Measurements from ENCODE around the gene CAMK1D. TPM values are rescaled to one million over a fixed set of nuclear protein-coding genes. Genes with fewer than 3 reads are reported as not detected.

The CAMK1D gene
- total and polyA plus RNA-seq, 8 donors, result 4.4 to 10.8 (median 4.8) TPM

DNA sequence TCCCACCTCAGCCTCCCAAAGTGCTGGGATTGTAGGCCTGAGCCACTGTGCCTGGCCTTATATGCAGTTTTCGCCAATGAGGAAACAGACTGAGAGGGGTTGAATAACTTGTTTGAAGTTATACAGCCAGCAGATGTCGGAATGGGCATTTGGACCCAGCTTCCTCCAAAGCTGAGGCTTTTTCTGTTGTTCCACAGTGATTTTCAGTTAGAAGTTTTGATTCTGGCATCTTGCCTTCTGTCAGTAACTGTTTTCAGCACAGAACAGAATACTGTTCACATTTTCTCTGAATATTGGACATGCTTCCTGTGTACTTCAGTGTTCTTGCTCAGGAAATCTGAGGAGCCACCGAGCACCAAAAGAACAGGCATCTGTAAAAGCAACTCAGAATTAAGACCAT, 287.2 kb downstream of the CAMK1D start:
- Histone ChIP-seq H3K27ac (no peak overlapping the region), H3K4me1 (no peaks in the 10 kb centered on the region), H3K36me3 (no peaks in the 10 kb centered on the region), H3K4me3 (no peak overlapping the region), H3K27me3 (no peaks in the 10 kb centered on the region), H3K9me3 (no peaks in the 10 kb centered on the region)
- intact Hi-C loops (cut with DNase I), result no loop called here
- no peak for TF ChIP-seq CTCF (IDR thresholded peaks at IDR 0.05)
- DNase-seq, result no peak
- no peak for ATAC-seq

GRCh38 chr10:12637649-12638048, 288.3 kb downstream of the CAMK1D start:
- Histone ChIP-seq H3K4me3 (no peak overlapping the region), H3K36me3 (no peaks in the 10 kb centered on the region), H3K27me3 (no peaks in the 10 kb centered on the region), H3K4me1 (no peaks in the 10 kb centered on the region), H3K27ac (no peak overlapping the region), H3K9me3 (no peaks in the 10 kb centered on the region)
- intact Hi-C loops (cut with DNase I), result no loop called here
- TF ChIP-seq CTCF (IDR thresholded peaks at IDR 0.05), result no peak
- DNase-seq (no peak), ATAC-seq (no peak)

- peaks cover 0 to under 1% of the 10 kb centered on the region in 2 donors for H3K27me3 ChIP-seq
- no peak overlapping the region for H3K27ac ChIP-seq
- TF ChIP-seq CTCF (IDR thresholded peaks at IDR 0.05), result no peak
- DNase-seq (no peak), ATAC-seq (no peak)
- H3K9me3 ChIP-seq, result no peaks in the 10 kb centered on the region
- H3K4me1 ChIP-seq, result no peaks in the 10 kb centered on the region
- intact Hi-C loops (cut with DNase I), result no loop called here
- no peak overlapping the region for H3K4me3 ChIP-seq
- H3K36me3 ChIP-seq, result no peaks in the 10 kb centered on the region
Observed at GRCh38 chr10:12638103-12638502, 288.8 kb downstream of the CAMK1D start.

- no peak for TF ChIP-seq CTCF (IDR thresholded peaks at IDR 0.05)
- ATAC-seq (no peak), DNase-seq (no peak)
- no peaks in the 10 kb centered on the region for H3K4me1 ChIP-seq
- no peak overlapping the region for H3K27ac ChIP-seq
- H3K27me3 ChIP-seq, result peaks cover 0 to 6% of the 10 kb centered on the region in 2 donors
- intact Hi-C loops (cut with DNase I), result no loop called here
- no peaks in the 10 kb centered on the region for H3K36me3 ChIP-seq
- H3K9me3 ChIP-seq, result no peaks in the 10 kb centered on the region
- H3K4me3 ChIP-seq, result no peak overlapping the region
Observed at GRCh38 chr10:12638781-12639180, 289.4 kb downstream of the CAMK1D start.

DNA sequence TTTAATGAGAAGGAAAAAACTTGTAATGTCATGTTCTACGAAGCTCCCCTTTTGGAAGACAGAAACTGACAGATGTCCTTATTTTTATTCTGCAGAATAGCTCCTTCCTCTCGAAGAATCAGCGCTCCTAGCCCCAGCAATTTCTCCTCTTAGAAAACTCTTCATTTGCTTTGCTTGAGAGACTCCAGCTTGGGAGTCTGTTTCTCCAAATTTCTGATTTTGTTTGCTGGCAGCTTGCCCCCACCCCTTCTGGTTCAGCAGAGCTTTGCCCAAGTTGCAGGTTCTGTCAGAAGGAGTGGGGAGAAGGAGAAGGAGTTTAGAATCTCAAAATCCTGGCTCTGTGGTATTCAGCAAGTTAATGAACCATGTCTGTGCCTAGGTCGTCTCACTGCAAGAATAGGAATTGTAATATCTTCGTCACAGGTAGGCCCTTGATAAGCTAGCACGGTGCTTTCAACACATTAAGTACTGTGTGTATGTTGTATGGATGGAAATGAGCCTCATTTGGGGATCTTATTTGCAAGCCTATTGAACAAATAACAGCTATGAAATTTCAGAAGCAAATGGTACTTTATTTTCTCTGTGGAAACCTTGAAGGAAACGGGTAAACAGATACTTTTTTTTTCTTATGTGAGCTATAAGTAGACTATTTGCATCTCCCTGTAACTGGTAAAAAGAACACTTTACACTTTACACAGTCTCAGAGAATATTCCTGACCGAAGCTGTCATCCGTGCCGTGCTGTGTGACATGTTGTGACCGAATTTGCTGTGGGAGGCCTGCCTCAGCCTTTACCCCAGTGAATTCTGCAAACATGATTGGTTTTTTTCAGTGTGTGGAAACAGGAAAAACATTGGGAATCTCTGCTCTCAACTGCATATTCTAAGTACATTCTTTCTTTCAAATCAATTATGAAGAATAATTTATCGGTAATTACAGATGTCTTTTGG, 290.9 kb downstream of the CAMK1D start:
- Histone ChIP-seq H3K27me3 (peaks cover 0 to 6% of the 10 kb centered on the region in 2 donors), H3K9me3 (no peaks in the 10 kb centered on the region), H3K4me1 (no peaks in the 10 kb centered on the region), H3K36me3 (no peaks in the 10 kb centered on the region), H3K27ac (no peak overlapping the region), H3K4me3 (no peak overlapping the region)
- no peak for TF ChIP-seq CTCF (IDR thresholded peaks at IDR 0.05)
- intact Hi-C loops (cut with DNase I), result no loop called here
- DNase-seq (no peak), ATAC-seq (no peak)

All from left lung (tissue), 10 donors.